T47D (cell line): ENCODE results near the gene METTL26.

Source experiments
- DNase-seq, 2 experiments: peaks; one replicate each; pipeline versions ENCODE4 v3.0.0 to v3.0.0-alpha.2; 2011 to 2012; ENCODE audit warnings: low read depth in 1 of 2, low spot score in 1 of 2
- JUND ChIP-seq: IDR thresholded peaks from 2 replicates; pipeline ENCODE4 v1.6.1; 2012; ENCODE audit warnings: low read depth
- in situ Hi-C: cut with HindIII; loops from 2 replicates; pipeline ENCODE4 v1.10.0; 2016; ENCODE audit warnings: low sequenced_read_pairs, low pct_unique_long_range_greater_than_20kb

Gene METTL26

DNA sequence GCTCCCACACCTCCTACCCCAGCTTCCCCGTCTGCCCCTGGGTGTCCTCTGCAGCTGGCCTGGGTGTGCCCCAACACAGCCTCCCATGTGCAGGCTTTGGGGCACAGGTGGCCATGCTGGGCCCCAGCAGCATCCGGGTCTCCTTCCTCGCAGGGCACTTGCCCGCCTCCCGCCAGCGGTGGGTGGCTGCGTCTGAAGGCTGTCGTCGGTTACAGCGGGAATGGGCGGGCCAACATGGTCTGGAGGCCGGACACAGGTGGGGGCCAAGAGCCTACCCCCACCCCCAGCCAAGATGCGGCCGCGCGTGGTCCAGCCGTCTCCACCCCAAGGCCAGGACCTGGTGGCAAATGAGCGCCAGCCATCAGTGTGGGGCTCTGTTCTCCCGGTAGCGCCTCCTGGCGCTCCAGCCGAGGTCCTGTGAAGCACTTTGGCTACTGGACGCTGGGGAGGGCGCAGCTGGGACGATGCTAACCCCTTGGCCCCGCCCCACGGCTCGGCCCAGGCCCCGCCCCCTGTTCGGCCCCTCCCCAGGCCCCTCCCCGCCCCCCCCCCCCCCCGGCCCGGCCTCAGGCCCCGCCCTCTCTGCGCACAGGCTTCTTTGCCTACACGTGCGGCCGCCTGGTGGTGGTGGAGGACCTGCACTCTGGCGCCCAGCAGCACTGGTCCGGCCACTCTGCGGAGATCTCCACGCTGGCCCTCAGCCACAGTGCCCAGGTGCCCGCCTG, 24.5 kb upstream of the METTL26 start:
- DNase-seq, result peak; percentile 79 to 94
- no peak for TF ChIP-seq JUND
- in situ Hi-C loops, result no loop called here

DNA sequence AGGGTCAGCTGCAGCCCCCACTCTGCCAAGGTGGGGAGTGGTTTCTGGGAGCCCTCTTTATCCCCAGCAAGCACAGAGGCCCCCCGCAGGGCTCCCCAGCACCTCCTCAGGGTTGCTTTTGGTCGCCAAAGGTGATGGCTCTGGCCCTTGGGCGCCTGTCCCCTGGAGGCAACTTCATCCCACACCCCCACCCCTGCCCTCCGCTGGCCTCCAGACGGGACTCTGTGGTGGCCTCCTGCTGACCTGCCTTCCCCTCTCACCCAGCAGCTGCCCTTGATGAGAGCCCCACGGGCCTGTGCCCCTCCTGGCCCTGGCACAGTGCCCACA, 24.0 kb upstream of the METTL26 start:
- in situ Hi-C loops, result no loop called here
- TF ChIP-seq JUND, result no peak
- no peak for DNase-seq

DNA sequence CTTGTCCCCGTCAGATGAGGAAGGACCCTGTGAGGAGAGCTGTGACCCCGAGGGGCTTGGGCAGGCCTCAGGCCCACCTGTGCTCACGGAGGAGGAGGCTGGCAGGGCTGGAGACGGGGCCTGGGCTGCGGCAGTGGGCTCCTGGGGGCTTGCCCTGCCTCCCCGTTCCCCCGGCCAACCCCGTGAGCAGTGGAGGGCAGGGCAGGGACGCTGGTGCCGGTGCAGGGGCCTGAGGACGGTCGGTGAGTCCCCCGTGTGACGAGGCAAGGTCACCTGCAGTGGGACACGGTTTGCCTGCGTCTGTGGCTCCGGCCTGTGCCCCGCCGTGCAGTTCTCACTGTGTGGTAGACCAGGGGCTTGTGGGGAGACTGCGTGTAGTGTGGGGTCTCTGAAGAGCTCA, 23.5 kb upstream of the METTL26 start:
- in situ Hi-C loops, result no loop called here

DNA sequence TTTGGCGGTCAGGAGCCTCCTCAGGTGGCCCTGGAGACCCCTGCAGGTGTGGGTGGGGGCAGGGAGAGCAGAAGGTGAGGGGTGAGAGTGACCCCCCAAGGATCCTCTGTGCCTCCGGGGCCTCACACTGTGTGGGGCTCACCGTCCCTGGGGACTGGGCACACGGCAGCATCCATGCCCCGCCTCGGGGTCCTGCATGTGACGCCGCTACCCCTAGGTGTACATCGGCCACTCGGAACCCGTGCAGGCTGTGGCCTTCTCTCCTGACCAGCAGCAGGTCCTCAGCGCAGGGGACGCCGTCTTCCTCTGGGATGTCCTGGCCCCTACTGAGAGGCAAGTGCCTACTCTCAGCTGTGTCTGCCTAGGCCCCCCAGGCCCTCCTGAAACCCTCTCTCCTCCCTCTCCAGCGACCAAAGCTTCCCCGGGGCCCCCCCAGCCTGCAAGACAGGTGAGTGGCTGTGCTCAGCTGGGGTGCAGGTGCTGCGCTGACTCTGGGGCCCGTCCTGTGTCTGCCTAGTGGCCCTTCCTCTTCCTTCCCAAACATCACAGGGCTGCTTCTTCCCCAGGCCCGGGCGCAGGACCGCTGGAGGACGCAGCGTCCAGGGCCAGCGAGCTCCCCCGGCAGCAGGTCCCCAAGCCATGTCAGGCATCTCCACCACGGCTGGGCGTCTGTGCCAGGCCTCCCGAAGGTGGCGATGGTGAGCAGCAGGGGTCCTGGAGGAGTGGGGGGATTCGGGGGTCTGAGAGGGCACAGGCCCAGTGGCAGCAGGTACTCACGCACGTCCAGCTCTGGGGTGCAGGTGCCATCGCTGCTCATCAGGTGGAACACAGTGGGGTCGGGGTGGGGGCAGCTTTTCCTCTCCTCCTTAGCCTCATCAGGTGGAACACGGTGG, 22.8 kb upstream of the METTL26 start:
- TF ChIP-seq JUND, result no peak
- DNase-seq, result no peak
- in situ Hi-C loops, result no loop called here

More for the DNA sequence above, 23.5 kb upstream of the METTL26 start:
- no peak for DNase-seq
- no peak for TF ChIP-seq JUND

DNA sequence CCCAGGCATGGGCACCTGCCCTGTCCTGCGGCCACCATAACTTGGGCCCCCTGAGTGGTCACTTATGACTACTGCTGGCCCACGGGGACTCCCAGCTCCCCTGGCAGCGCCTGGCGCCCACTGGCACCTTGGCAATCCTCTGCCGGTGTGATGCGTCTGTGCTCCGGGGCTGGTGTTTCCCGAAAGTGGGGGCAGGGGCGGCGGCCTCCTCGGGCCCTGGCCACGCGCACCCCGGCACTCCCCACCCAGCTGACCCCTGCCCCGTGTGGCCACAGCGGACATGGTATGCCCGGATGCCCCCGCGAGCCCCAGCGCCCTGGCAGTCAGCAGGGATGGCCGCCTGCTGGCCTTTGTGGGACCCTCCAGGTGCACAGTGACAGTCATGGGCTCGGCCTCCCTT, 21.4 kb upstream of the METTL26 start:
- in situ Hi-C loops, result no loop called here
- TF ChIP-seq JUND, result no peak
- DNase-seq, result no peak

DNA sequence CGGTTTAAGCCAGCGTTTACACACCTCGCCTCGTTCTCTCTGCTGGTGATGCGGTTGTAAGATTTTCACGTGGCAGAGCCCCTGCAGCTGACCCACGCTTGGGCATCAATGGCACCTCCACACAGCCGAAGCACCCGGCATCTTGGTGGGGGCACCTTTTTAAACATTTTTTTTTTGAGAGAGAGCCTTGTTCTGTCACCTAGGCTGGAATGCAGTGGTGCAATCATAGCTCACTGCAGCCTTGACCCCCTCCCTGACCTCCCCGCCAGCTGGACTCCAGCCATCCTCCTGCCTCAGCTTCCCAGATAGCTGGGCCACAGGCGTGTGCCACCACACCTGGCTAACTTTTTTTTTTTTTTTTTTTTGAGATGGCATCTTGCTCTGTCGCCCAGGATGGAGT, 17.9 kb upstream of the METTL26 start:
- in situ Hi-C loops, result no loop called here
- DNase-seq, result no peak
- TF ChIP-seq JUND, result no peak

DNA sequence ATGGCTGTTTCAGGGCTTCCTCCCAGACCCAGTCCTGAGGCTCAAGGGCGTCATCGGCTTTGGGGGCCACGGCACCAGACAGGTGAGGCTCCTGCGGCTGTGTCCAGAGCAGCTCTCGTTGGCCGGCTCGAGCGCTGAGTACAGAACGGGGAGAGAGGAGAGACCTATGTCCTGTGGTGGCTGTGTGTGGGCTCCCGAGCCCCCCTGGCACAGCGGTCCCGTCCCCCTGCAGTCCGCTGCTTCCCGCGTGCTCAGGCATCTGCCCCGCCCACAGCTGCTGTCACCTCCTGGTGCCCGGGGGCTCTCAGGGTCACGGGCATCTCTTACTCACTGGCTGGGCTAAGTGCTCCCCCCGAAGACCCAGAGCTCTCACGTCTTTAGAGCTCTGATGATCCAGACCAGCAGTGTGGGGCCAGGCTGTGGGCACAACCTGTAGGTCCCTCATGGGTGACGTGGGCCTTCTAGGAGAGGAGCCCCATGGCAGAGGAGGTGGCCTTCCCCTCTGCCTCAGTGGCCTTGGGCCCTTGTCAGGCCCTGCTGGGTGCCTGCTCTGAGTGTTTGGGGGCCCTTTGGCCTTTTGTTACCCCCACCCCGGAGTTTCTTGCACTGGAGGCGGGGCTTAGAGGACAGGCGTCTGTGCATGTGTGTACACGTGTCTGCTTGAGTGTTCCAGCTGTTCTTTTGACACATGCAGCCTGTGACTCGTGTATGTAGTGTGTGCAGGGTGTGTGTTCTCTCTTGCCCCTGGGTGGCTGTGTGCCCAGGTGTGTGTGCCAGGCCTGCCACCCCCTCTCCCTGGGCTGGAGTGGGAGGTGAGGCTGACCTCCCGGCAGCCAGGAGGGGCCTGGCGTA, 16.6 kb upstream of the METTL26 start:
- no peak for DNase-seq
- in situ Hi-C loops, result no loop called here
- no peak for TF ChIP-seq JUND

DNA sequence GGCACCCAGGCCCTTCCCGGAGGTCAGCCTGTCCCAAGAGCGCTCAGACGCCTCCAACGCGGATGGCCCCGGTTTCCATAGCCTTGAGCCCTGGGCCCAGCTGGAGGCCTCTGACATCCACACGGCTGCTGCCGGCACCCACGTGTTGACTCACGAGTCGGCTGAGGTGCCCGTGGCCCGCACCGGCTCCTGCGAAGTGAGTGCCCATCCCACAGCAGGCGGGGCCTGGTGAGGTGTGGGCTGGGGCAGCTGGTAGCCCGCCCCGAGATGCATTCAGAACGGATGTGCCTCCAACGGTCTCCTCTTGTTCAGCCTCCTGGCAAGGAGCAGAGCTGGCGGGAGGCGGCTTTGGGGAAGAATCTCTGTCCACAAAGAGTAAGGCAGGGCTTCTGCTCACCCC, 15.7 kb upstream of the METTL26 start:
- no peak for DNase-seq
- in situ Hi-C loops, result no loop called here
- no peak for TF ChIP-seq JUND

DNA sequence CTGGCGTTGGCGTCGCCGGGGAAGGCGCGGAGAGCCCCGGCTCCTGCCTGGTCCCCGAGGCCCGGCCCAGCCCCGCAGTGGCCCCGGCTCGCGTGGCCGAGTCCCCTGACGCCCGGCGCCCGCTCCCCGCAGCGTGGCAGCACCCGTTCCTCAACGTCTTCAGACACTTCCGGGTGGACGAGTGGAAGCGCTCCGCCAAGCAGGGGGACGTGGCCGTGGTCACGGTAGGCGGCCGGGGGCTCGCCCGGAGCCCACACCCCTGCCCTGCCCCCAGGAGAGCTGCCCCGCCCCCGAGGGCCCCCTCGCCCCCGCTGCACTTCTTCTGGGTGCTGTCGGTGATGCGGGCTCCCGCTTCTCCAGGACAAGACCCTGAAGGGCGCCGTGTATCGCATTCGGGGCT, 13.5 kb upstream of the METTL26 start:
- DNase-seq, result no peak
- TF ChIP-seq JUND, result no peak
- in situ Hi-C loops, result no loop called here

DNA sequence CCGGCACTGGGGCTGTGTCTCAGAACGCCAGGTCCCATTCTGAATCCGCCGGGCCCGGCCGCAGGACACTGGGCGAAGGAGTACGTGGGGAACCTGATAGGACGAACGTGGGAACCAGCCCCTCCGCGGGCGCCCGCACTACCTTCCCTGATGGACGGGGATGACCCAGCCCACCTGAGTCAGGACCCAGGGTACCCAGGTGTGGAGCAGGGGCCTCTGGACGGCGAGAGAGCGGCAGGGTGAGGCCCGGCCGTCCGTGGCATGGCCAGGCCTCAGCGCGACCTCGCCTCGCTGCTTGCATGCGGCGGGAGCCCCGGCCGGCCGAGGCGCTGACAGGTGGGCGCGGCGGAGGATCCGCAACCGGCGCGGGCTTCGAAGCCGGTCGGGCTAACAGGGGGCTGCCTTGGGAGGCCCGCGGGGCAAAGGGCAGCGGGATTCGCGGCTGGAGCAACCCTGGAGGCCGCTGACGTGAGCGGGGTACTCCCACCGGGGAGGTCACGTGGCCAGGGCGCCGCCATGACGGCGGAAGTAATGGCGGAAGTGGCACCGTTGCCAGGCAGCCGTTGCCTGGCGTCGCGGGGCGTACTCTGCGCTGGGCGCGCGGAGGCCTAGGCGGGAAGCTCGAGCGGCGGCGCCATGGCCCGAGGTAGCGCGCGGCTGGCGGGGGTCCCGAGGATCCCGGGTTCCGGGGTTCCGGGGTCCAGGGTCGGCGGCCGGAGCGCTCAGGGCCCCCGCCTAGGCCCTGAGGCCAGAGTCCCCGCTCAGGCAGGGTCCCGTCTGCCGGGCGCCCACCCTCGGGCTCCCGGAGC, 12.9 kb upstream of the METTL26 start, which contains the start of gene WDR90:
Gene WDR90, plus strand, starts transcription at position 585 of the 809 bp plus-strand sequence. Its CDS starts 52 bp downstream, at position 637.
- DNase-seq, result peak; percentile 91 to 98
- in situ Hi-C loops, result no loop called here
- no peak for TF ChIP-seq JUND

DNA sequence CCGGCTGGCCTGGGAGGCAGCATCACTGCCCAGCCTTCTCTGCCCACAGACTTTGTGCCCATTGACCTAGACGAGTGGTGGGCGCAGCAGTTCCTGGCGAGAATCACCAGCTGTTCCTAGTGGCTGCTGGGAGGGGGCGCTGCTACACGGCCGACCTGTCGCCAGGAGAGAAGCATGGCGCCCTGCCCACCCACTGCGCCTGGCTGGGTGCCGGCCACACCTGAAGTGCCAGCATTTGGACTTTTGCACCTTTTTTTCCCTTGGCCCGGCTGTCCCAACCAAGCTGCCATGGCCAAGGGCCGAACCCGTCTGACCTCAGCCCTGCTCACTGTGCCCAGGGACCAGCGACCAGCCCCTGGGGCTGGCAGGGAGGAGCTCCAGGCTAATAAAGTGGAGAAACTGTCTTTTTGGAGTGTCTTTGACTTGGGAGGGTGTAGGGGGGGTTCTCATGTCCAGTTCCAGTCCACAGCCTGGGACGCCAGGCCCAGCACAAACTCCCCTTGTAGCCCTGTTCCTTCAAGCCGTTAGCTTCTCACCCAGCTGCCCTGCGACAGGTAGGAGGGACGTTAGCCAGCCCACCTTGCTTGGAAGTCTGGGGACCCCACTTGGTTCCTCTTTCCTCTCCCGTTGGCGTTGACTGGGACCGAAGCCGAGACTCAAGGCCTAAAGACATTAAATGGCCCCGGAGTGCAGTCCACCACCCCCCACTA, 12.1 kb upstream of the METTL26 start:
- DNase-seq, result no peak
- in situ Hi-C loops, result no loop called here
- TF ChIP-seq JUND, result no peak
